HG03159 (cell line): ENCODE results near the gene ADSS1.
"Not testable (repeated sequence)": the region's sequence is repeated elsewhere in the genome, so short reads cannot be mapped to it uniquely, and the experiment has no call there.

Source experiments
- ATAC-seq: cut with Tn5 transposase; IDR thresholded peaks from one replicate; pipeline ENCODE4 v1.9.1; 2021; ENCODE audit warnings: mild to moderate bottlenecking, moderate library complexity; ENCODE audit not compliant: unreplicated experiment

The ADSS1 gene

DNA sequence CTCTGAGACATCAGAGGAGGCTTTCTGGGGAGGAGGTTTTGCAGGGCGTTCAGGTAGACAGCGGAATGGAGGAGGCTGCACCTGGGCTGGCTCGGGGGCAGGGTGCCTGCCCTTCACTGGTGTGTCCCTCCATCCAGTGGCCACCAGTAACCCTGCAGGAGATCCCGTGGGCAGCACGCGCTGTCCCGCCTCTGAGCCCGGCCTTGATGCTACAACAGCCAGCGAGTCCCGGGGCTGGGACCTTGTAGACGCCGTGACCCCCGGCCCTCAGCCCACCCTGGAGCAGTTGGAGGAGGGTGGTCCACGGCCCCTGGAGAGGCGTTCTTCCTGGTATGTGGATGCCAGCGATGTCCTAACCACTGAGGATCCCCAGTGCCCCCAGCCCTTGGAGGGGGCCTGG is 10.0 kb upstream of the ADSS1 start:
- ATAC-seq: no peak

DNA sequence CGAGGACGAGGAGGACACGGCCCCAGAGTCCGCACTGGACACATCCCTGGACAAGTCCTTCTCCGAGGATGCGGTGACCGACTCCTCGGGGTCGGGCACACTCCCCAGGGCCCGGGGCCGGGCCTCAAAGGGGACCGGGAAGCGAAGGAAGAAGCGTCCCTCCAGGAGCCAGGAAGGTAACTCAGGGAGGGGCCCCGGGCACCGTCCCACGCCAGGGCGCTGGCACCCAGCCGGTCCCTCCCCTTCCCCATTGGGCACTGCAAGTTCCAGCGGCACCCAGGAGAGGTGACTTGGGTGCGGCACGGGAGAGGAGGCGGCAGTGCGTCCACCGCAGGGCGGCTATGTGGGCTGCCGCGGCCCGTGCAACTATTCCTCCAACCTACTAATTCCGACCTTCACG is 9.3 kb upstream of the ADSS1 start:
- ATAC-seq: no peak

DNA sequence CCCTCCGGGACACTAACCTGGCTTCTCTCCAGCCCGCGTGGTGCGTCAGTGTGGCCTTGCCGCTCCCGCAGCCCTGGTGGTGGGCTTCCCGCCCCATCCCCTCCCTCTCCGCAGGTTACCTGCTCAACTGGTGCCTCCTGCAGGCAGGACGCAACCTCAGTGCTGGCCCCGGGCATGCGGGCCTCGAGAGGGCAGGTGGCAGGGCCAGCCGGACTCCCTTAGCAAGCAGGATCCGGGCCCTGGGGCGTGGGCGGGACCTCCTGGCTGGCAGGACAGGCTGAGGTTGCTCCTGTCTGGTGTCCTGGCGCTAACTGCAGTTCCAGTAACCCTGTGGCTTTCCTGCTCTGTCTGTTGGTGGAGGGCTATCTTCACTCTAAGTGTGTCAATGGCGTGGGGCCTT is 8.6 kb upstream of the ADSS1 start:
- ATAC-seq: no peak

DNA sequence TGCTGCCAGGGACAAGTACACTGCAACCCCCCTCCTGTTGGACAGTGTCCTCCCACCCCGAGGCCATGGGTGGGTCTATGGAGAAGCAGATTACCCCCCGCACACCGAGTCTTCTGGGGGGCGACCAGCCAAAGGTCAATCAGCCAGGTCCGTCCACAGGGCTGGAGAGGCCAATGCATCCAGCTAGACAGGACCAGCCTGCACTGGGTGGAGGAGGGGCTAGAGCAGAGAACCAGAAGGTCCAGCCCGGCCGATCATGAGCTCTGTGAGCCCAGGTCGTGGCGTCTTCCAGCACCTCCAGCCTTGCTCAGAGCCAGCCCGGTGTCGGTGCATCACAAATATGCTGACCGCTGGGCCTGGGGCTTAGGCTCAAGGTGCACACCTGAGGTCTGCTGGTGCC is 8.2 kb upstream of the ADSS1 start:
- no peak for ATAC-seq

DNA sequence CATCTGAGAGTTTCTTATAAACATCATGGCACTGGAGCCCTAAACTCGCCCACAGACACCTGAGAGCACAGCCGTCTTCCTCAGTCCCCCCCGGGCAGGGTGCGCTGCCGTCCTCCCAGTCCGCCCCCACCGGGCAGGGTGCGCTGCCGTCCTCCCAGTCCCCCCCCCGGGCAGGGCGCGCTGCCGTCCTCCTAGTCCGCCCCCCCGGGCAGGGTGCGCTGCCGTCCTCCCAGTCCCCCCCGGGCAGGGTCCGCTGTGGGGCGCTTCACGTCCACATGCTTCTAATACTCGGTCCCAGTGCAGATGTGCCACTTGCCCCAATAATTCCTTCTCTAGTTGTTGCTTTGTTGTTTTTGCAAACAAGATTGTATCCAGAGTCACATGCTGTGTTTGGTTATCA is 6.9 kb upstream of the ADSS1 start:
- no peak for ATAC-seq

DNA sequence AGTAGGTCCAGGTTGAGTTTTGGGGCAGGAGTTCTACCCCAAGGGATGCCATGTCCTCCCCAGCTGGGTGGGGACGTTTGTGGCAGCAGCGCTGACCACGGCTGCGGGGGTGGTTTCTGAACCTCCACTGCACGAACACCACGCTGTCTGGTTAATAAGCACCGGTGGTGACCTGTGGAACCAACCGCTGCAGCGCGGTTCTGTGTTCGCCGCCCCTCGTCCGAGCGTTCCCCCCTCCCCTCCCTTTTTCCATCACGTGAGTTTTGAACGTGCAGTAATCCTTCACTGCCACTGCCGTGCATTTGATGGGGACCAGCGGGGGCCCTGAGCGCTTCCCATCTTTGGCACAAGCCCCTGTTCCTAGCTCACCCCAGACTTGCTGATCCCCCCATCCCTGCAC is 6.4 kb upstream of the ADSS1 start:
- ATAC-seq: no peak

DNA sequence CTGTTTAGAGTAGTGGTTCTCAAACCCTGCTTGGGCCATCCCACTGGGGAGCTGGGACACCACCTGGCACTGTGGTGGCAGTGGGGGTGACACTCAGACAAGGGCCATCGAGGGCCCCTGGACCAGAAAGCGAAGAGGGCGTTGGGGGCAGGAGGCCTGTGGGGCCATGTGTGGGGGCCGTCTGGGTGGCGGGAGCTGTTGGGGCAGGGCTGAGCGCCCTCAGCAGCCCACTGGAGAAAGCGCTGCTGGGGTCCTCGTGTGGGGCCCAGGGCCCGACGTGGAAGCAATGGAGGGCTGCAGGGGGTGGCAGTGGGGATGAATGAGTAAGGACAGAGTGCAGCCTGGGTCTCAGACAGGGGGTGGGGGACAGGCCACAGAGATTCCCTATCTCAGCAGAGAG is 5.9 kb upstream of the ADSS1 start:
- ATAC-seq: no peak

DNA sequence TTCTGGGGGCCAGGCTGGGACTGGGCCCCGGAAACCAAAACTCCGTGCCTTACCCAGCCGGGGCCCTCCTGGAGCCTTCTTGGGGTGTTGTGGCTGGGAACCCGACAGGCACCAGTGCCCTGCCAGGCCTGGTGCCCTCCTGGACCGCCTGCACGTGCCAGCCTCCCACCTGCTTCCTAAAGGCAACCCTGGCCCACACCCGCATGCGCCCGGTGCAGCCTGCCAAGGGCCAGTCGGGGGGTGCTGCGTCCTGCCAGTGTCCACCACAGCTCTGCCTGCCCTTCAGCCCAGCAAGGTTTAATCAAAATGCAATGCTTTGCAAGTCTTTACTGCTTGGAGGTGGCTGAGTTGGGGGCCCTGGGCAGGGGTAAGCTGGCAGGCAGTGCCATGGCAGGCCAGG is 5.2 kb upstream of the ADSS1 start:
- no peak for ATAC-seq

DNA sequence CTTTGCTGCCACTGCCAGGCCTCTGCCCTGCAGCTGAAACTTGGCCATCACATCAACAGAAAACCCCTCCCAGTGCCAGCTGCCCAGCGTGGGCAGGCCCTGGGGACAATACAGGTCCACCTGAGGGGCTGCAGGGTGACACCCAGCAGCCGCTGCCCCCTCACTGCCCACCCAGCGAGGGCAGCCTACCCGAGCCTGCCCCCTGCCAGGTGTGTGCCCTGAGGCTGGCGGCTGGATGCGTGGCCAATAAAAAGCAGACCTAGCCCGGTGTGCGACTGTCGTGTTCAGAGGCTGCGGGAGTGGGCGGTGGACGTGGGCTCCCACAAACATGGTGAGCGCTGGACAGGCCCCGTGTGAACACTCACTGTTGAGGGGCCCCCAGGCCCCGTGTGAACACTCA is 4.7 kb upstream of the ADSS1 start:
- no peak for ATAC-seq

DNA sequence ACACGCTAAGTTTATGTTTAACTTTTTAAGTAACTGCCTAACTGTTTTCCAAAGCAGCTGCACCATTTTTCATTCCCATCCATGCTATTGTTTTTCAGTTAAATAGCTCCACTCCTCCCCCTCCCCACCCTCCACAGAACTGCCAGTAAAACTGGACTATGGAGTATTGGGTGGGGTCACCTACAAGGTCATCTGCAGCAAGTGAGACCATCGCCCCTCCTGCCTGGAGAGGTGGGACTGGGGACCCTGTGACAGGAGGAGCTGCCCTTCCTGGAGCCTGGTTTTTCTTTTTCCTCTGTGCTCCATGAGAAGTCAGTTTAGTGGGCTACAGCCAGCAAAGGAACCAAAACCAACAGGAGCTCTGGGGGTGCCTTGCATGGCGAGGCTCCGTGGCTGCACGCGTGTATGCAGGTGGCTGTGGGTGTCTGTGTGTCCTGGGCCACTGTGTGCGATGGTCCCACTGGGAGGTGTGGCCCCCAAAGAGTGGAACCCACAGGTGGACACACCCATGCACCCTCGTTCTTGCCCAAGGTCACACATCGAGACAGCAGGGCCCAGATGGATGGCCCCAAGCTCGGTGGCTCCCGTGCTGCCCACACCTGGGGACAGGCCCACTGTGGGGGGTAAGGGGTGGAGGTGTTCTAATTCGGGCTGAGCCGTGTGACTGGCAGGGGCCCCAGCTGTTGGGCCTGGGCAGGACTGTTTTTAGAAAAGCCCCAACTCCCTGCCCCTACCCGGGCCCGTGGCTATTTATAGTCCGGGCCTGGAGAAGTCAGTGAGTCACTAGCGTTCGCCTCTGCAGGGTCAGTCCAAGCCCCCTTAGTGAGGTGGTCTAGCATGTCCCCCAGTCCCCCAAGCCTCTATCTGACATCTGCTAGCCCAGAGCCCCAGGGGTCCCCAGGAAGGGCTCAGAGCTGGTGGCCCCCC is 2.3 kb upstream of the ADSS1 start:
- ATAC-seq: no peak

DNA sequence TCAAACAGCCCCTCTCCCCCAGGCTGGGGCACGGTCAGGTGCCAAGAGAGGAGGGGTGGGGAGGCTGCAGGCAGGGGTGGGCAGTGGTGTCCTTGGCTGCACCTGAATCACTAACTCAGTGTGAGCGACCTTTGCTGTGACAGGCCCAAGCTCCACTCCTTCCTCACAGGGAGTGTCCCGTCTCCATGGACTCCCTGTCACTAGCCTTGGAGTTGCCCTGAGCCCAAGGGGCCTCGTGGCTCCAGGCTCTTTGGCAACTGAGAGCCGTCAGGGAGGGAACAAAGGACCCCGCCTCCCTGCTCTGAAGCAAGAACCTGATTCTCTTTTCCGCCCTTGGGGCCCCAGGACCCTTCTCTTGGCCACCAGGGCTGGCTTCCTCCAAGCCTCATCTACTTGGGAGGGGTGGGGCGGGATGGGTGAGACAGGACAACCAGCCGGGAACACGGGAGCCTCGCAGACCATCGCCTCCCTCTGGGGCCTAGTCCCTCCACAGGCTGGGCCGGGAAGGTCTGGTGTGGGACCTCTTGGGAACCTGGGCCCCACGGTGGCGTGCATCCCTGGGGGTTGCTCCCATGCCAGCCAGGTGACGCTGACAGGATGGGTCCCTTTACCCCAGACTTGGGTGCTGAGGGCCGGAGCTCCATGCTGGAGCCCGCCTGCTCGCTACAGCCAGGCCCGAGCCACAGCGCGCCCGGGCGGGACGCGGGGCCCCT is 935 bp upstream of the ADSS1 start:
- no peak for ATAC-seq

DNA sequence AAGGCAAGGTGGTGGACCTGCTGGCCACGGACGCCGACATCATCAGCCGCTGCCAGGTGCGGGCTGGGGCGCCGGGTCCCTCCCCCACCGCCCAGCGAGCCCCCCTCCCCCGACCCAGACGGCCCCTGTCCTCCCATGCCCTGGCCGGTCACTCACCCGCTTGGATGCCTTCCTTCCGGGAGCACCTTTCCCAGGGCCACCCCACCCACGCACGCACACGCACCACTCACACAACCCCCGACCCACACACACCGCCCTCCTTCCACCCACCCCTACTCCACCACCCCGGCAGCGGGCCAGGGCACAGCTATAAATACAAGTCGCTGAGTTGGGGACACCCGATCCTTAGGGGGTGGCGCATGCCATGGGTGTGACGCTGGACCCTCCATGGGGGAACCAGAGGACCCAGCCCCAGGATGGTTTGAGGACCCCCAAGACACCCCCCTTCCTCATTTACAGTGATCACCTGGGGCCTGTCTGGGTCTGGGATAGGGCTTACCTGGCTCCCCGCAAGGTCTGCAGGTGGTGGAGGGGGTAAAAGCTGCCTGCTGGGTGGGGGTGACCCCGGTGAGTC is 465 bp downstream of the ADSS1 start:
- no peak for ATAC-seq

DNA sequence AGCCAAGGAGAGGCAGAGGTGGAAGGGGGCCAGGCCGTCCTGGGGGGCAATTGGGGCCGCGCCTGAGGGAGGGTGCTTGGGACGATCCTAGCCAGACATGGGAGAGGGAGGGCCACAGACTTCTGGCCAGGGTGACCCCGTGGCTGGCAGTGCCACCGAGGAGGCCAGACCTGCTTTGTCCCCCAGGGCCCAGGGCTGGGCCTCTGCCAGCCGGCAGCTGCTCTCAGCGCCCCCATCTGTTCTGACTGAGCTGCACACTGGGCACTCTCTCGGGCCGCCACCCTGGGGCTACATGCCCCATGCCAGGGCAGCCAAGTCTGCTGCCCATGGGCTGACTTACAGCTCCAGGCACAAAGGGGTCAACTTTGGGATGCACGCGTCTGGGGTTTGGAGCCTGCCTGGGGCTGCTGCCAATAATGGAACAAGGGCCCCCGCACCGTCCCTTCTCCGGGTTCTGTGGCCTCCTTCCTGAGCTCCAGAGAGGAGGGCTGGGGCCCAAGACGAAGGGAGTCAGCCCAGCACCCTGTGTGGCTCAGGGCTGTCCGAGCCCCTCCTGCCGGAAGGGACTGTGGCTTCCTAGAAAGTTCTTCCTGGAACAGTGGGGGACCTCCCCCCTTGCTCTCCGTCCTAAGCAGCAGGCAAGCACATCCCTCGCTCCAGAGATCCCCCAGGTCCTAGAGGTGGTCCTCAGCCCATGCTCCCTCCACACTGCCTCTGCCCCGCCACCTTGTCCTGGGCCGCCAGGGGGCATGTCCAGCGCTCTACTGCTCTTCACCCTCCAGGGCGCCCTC is 1.1 kb downstream of the ADSS1 start:
- no peak for ATAC-seq

DNA sequence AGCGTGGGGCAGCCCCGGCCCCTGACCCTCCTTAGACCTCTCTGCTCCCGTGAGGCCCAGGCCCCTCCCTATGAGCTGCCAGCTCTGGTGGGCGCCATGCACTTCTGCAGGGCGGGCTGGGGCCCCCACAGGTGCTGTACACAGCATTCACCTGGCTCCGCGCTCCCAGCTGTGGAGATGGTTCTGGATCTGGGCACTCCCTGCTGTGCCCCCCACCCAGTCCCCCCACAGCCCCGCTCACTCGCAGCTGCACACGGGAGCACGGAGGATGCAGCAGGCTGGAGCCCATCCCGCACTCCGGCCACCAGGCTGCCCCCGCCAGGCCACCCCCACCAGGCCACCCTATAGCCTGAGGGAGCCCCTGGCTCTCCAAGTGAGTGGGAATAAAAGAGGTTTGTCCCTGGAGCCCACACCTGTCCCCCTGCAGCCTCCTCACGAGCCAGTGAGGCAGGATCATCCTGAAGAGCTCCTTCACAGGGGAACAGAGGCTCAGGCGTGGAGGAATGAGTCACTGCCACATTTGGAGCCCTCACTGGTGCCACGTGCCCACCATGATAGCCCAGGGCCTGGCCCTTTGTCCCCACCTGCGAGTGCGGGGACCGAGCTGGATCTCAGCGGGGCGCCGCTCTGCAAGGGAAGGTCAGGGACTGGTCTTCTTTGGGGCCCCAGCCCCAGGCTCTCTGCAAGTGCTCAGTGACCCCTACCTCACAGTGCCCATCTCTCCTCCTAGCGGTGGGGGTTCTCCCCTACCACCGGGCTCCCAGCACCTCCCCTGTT is 1.9 kb downstream of the ADSS1 start:
- no peak for ATAC-seq

DNA sequence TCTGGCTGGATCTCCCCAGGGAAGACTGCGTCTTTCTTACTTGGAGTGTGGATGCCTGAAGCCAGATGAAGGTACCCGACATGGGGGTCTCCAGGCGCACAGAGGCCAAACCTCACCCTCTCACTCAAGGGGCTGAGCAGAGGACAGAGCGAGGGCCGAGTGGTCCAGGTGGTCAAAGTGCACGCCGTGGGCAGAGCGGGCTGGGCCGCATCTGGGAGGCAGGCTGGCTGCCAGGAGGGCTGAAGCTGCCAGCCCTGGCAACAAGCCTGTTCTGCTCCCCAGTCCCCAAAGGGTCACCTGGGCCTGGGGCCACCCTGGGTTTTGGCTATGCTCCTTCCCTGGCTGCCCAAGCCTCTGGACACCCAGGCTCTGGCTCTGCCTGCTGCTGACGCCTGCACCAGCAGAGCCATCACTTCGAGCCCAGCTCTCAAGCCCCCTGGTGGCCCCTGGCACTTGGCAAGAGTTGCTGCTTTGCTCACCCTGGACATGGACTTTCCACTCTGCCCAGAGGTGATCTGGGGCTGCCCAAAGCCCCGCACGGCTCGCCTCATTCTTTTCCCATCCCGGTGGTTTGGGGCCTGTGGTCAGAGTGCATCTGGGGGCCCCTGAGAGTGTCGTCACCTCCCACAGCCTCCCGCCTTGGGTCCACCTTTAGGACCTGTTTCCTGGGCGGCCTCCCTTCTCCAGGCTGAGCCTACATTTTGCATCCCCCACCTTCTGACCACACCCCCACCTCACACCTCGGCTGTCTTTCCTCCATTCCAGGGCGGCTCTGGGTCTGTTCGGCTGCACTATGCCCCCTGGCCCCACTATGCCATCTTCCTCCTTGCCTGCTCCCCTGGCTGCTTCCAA is 2.8 kb downstream of the ADSS1 start:
- no peak for ATAC-seq

DNA sequence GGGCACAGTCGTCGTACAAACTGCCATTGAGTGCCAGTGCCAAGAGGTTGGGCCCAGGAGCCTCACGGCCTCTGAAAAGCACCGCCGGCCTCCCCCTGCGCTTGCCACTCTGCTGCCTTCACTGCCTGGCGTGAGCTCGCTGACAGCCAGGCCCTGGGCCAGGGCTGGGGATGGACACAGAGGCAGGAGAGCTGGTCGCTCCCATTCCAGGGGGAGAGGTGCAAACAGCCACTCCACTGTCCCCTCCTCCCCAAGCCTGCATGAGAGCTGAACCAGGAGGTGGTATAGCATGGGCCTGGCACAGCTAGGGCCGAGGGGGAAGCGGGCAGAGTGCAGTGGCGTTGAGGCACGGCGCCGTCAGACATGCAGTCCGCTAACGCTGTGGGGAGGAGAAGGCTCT is 4.6 kb downstream of the ADSS1 start:
- no peak for ATAC-seq

DNA sequence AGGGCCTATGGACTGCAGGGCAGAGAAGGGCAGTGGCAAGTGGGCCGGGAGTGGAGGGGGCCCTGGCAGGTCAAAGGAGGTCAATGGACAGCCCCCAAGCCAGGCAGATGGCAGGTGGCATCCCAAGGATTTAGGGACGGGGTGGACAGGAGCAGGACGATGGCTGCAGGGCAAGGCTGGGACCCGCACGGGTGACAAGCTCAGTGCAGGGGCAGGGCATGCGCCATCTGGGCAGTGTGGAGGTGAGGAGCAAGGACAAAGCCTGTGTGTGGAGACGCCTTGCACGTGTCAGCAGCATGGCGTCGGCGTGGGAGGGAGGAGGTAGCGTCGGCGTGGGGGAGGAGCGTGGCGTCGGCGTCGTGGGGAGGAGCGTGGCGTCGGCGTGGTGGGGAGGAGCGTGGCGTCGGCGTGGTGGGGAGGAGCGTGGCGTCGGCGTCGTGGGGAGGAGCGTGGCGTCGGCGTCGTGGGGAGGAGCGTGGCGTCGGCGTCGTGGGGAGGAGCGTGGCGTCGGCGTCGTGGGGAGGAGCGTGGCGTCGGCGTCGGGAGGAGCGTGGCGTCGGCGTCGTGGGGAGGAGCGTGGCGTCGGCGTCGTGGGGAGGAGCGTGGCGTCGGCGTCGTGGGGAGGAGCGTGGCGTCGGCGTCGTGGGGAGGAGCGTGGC is 5.3 kb downstream of the ADSS1 start:
- ATAC-seq: not testable (repeated sequence)

DNA sequence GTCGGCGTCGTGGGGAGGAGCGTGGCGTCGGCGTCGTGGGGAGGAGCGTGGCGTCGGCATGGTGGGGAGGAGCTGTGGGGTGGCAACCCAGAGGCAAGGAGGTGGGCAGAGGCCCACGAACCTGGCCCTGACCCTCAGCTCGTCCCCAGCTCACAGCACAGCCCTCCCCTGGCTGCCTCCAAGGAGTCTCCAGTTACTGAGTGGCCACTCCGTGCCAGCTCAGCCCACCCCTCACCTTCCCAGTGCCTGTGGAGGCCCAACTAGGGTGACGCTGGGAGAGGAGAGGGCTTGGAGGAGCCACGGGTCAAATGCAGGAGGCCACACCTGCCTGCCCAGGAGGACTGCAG is 5.8 kb downstream of the ADSS1 start:
- no peak for ATAC-seq

DNA sequence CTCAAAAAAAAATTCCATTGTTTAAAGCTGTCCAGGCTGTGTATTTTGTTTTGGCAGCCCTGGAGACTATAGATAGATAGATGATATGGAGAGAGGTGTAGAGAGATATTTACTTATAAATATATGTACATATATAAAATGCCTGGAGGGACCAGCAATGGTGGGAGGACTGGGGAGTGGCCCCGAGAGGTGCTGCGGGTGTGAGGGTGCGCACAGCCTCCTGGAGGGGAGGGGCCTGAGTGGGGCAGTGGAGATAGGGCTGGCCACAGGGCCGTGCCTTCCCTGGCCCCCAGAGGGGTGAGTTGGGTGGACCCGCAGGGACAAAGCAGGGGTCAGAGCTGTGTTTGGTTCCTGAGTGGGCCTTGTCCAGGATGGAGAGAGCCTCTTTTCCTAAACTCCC is 6.5 kb downstream of the ADSS1 start:
- no peak for ATAC-seq
